A549 (cell line): ENCODE results near the gene CDH26.

Source experiments
- CEBPB ChIP-seq, 2 experiments: fragments of >200 bp in 1 of 2; sonication (Bioruptor Twin) in 1 of 2; formaldehyde crosslinking in 1 of 2; IDR thresholded peaks; 2 replicates each; pipeline ENCODE4 v1.6.1; 2012 to 2016
- POLR2A ChIP-seq: IDR thresholded peaks from 2 replicates; pipeline ENCODE4 v1.6.1; 2012; ENCODE audit warnings: mild to moderate bottlenecking, low read length
- TF ChIP-seq, protein P1 (sequence below): fragments of >200 bp; sonication (Bioruptor Twin); formaldehyde crosslinking; IDR thresholded peaks from 3 replicates; pipeline ENCODE4 v1.5.1; 2016
- TF ChIP-seq, protein P2 (sequence below): fragments of 250-450 bp; sonication (Bioruptor Pico); IDR thresholded peaks from 2 replicates; pipeline ENCODE4 v1.5.0; 2021; ENCODE audit warnings: mild to moderate bottlenecking, moderate library complexity, borderline replicate concordance
- TF ChIP-seq, protein P3 (sequence below): fragments of 200-600 bp; sonication (generic); IDR thresholded peaks from 2 replicates; pipeline ENCODE4 v1.6.1; 2016; ENCODE audit warnings: antibody characterized with exemption, mild to moderate bottlenecking, moderate library complexity

DNA sequence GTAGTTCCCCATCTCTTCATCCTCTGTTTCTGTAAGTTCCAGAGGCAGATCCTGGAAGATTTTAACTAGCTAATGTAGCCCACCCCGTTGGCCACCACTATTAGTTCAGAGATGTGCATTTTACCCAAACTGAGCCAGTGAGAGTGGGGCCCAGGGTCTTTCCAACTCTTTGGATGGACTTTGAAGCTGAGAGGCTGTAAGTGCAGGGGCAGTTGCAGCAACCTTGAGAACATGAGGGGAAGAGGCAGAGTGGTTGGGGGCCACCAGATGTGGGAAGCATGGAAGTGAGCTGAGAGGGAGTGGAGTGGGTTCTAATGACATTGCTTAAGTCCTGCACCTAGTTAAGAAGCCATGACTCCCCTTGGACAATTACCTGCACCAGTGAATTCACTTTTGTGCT lies 72.2 kb downstream of the CDH26 start:
- TF ChIP-seq, protein P1, sequence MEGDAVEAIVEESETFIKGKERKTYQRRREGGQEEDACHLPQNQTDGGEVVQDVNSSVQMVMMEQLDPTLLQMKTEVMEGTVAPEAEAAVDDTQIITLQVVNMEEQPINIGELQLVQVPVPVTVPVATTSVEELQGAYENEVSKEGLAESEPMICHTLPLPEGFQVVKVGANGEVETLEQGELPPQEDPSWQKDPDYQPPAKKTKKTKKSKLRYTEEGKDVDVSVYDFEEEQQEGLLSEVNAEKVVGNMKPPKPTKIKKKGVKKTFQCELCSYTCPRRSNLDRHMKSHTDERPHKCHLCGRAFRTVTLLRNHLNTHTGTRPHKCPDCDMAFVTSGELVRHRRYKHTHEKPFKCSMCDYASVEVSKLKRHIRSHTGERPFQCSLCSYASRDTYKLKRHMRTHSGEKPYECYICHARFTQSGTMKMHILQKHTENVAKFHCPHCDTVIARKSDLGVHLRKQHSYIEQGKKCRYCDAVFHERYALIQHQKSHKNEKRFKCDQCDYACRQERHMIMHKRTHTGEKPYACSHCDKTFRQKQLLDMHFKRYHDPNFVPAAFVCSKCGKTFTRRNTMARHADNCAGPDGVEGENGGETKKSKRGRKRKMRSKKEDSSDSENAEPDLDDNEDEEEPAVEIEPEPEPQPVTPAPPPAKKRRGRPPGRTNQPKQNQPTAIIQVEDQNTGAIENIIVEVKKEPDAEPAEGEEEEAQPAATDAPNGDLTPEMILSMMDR, result no peak
- TF ChIP-seq CEBPB (IDR thresholded peaks at IDR 0.05) (no peak), POLR2A (no peak)
- TF ChIP-seq, protein P2, sequence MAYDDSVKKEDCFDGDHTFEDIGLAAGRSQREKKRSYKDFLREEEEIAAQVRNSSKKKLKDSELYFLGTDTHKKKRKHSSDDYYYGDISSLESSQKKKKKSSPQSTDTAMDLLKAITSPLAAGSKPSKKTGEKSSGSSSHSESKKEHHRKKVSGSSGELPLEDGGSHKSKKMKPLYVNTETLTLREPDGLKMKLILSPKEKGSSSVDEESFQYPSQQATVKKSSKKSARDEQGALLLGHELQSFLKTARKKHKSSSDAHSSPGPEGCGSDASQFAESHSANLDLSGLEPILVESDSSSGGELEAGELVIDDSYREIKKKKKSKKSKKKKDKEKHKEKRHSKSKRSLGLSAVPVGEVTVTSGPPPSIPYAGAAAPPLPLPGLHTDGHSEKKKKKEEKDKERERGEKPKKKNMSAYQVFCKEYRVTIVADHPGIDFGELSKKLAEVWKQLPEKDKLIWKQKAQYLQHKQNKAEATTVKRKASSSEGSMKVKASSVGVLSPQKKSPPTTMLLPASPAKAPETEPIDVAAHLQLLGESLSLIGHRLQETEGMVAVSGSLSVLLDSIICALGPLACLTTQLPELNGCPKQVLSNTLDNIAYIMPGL (CRISPR knock-in tag), result no peak
- TF ChIP-seq, protein P3, sequence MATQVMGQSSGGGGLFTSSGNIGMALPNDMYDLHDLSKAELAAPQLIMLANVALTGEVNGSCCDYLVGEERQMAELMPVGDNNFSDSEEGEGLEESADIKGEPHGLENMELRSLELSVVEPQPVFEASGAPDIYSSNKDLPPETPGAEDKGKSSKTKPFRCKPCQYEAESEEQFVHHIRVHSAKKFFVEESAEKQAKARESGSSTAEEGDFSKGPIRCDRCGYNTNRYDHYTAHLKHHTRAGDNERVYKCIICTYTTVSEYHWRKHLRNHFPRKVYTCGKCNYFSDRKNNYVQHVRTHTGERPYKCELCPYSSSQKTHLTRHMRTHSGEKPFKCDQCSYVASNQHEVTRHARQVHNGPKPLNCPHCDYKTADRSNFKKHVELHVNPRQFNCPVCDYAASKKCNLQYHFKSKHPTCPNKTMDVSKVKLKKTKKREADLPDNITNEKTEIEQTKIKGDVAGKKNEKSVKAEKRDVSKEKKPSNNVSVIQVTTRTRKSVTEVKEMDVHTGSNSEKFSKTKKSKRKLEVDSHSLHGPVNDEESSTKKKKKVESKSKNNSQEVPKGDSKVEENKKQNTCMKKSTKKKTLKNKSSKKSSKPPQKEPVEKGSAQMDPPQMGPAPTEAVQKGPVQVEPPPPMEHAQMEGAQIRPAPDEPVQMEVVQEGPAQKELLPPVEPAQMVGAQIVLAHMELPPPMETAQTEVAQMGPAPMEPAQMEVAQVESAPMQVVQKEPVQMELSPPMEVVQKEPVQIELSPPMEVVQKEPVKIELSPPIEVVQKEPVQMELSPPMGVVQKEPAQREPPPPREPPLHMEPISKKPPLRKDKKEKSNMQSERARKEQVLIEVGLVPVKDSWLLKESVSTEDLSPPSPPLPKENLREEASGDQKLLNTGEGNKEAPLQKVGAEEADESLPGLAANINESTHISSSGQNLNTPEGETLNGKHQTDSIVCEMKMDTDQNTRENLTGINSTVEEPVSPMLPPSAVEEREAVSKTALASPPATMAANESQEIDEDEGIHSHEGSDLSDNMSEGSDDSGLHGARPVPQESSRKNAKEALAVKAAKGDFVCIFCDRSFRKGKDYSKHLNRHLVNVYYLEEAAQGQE, result no peak
